GM12874 (cell line): ENCODE results near the gene ADGRD1.

Source experiments
- CTCF ChIP-seq: IDR thresholded peaks from 2 replicates; pipeline ENCODE4 v1.5.1; 2011; ENCODE audit warnings: low read depth, mild to moderate bottlenecking, control low read depth, low read length, moderate library complexity; ENCODE audit not compliant: insufficient read depth

ADGRD1 gene

GRCh38 chr12:131134523-131135310, 181.0 kb downstream of the ADGRD1 start:
- no peak for TF ChIP-seq CTCF

- no peak for TF ChIP-seq CTCF
These were observed 181.6 kb downstream of the ADGRD1 start for GRCh38 chr12:131135311-131135785.

- no peak for TF ChIP-seq CTCF
These were observed 182.3 kb downstream of the ADGRD1 start for GRCh38 chr12:131135786-131136538.

- no peak for TF ChIP-seq CTCF
These were observed 182.8 kb downstream of the ADGRD1 start for GRCh38 chr12:131136539-131136872.

- no peak for TF ChIP-seq CTCF
These were observed 183.5 kb downstream of the ADGRD1 start for GRCh38 chr12:131137009-131137835.

- no peak for TF ChIP-seq CTCF
These were observed 184.3 kb downstream of the ADGRD1 start for GRCh38 chr12:131137836-131138637.
